Measurements from ENCODE around the gene CCDC136.

CCDC136 gene

DNA sequence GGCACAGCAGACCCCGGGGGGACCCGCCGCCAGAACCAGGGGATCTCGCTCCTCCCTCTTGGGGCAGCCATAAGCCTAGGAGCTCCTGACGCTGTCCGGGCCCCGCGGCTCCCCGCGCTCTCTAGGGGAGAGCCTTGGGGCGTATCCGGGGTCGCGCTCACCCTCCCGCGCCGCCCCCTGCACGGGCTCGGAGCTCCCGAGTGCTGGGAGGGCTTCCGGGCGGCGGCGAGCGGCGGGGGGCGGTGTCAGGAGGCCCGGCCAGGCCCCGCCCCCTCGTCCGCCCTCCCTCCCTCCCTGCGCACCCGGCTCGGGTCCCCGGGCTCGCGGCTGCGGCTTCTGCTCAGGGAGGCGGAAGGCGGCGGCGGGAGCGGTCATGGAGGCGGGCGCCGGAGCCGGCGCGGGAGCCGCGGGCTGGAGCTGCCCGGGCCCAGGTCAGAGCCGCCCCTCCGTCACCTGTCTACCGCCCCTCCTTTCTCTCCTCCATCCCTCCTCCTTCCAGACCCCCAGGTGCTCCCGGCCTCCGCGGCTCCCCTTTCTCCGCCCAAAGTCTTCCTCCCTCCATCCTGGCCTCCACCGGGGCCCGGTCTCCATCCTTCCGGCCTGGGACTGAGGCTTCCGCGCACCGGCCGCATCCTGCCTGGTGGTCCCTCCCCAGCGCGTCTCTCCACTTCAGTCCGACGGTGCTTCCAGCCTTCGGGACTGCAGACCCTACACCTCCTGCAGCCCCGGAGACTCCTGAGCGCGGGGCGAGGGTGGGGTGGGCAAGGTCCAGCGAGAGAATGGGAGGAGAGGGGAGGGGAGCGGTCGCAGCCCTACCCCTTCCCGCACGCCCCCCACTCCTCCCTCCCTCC, at the start of gene CCDC136:
TSS of gene CCDC136 (plus strand) at position 848 of the 851 bp plus-strand sequence. CDS start 444 bp downstream, outside the sequence.
- DNase-seq = peak; percentile 46

DNA sequence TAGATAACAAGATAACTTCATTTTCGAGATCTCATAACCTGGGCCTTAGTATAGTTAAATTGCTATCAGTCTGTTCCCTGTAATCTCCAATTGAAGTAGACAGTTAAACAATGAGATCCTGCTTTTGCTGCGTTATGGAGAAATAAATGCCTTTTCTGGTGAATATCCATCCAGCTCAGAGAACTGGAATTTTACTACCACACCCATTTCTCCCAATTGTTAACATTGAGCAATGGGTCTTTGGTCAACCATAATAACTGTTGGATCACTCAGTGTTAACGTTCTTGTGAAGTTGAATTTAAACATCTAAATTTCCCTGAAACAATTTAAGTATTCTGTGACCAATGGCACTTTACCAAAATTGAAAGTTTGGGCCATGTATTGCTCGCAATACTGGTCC, 49.6 kb upstream of the CCDC136 start:
- no peak for DNase-seq

DNA sequence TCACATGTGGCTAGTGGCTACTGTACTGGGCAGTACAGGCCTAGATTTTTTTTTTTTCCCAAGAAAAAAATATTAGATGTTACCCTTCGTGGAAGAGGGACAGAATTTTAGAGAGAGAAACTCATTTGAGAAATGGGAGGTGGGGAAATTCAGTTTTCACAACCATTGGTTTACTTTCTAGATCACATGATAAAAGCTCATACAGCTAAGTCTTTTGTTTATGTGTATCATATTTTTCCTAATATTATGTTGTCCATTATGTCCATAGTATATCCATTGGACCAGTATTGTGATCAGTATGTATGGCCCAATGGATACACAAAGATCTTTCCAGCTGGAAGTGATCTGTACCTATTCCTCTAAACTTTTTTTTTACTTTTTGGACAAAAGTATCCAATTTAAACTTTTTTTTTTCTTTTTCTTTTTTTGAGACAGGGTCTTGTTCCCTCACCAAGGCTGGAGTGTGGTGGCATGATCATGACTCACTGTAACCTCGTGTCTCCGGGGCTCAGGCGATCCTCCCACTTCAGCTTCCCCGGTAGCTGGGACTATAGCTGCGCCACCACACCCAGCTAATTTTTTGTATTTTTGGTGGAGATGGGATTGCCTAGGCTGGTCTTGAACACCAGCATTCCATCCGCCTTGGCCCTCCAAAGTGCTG, 48.5 kb upstream of the CCDC136 start:
- DNase-seq = no peak

DNA sequence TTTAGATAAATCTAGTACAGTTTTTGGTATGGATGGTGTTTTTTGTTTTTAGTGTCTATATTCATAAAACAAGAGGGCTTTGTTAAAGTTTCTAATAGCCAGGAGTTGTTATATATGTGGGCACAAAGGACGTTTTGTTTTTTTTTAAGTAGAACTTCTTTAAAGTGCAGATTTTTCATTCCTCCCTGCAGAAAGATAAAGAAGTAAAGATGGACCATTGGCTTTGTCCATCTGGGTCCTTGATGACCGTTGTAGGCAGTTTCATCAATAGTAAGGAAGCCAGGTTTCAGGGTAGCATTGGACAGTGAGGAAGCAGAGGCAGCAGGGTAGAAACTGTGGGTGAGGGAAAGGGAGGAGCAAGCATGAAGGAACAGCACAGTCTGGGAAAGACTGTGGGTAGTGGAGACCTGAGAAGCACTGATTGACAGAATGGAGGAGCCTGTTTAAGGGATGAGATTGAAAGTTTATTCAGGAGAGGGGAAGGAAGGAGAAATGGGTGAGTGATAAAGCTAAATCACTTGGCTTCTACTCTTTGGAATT, 47.3 kb upstream of the CCDC136 start:
- DNase-seq = no peak

DNA sequence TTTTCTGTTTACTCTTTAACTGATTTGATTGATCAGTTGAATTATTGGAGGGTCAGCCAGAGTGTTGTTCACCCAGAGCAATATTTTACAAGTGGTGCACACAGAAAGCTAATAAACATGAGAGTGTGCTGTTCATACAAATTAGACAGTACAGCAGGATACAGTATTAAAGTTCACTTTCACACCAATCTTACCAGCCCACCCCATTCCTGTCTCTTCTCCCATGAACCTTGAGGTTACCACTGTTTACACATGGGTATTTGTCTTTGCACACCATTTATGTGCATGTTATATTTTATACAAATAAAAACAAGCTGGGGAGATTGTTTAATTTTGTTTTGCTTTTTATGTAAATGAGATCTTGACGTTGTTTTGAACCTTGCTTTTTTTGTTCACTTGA, 46.1 kb upstream of the CCDC136 start:
- DNase-seq = no peak

DNA sequence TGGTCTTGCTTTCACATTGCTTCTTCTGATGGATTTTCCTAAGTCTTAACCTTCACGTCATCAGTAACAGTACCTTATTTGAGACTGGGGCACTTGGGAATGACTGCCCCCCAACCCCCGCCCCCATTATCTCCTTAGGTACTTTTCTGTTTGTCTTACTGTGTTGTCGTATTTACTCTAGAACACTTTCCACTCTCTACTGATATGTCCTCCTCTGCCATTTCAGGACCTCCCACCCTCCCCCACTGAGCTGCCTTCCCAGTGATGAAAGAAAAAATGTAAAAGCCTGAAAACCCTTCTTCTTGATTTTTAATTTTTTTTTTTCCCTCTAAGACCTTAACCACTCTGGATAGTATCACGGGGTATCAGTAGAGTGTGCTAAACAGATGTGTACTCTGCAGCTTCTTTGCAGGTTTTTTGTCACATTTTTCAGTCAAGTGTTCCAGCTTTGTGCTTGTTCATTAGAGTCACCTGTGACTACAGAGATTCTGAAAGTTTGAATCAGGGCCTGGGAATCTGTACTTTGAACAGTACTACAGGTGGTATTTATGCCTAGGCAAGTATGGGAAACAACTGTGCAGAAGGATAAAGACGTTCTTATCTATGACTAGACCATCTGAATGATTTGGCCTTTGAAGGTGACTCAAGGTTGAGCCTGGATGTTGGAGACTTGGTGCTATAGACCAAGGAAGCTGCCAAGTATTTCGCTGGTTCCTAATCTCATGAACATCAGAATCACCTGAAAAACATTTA, 44.3 kb upstream of the CCDC136 start:
- DNase-seq = no peak

DNA sequence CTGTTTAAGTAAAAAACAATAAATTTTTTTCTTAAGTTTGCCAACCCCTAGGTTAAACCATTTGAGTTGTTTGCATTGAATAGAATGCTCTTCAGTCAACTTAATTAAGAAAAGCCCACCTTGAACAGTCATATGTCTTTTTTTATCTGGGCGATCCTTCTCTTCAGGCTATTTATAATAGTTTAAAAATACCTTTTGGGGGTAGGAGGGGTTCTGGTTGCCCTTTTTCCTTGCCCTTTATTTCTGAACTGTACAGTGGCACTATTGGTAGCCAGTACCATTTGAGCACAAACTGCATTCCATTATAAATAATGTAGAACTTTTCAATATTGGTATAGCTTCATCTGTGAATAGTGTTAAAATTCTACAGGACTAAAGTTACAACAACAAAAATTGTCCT, 39.5 kb upstream of the CCDC136 start:
- no peak for DNase-seq

DNA sequence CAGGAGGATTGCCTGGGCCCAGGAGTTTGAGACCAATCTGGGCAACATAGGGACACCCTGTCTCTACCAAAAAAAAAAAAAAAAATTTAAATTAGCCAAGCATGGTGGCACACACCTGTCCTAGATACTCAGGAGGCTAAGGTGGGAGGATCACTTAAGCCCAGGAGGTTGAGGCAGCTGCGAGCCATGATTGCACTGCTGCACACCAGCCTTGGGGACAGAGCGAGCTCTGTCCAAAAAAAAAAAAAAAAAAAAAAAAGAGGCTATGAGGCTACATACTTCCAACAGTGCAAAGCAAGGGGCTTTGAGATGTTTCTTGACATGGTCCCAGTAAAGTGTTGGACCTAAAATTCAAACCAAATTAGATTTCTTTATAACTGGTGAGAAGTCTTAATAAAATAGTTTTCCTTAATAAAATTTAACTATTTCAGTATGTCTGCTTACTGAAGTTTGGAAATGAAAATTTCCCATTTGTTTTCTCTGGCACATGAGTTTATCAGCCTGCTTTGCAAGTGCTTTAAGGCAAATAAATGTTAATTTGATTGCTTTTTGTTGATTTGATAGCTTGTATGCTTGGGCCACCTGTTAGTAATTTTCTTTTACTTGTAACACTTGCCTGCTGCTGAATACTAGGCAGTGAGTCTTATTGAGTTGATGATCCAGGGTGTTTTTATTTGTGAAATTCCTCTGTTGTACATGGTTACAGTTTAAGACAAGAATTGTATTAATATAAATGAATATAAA, 36.5 kb upstream of the CCDC136 start:
- peak; percentile 72 for DNase-seq

DNA sequence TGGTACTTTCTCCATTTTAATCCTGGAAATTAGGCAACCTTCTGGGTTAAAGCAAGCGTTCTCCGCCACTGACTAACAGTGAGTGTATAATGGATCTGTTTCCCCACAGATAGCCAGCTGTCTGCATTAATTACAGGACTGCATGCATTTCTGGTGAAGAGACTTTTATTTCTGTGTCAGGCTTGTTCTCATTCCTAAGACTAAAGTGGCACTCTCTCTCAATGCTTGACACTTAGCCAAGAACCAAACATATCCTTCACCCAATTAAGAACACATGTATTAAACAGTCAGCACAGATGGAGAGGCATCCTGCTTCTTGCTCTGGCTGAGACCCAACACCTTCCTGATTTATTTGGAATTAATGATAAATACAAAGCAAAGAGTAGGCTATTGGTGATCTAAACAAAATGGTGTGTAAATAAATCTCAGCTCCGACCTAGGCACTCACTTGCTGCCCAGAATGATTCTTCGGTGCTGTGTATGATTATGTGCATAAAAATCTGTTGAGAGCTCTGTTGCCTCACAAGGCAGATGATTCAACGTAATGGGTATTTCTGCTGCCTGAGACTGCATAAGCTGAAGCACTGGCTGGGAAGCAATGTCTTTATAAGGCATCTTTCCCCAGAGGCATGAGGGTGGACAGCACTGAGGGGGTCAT, 35.8 kb upstream of the CCDC136 start:
- peak; percentile 80 for DNase-seq

DNA sequence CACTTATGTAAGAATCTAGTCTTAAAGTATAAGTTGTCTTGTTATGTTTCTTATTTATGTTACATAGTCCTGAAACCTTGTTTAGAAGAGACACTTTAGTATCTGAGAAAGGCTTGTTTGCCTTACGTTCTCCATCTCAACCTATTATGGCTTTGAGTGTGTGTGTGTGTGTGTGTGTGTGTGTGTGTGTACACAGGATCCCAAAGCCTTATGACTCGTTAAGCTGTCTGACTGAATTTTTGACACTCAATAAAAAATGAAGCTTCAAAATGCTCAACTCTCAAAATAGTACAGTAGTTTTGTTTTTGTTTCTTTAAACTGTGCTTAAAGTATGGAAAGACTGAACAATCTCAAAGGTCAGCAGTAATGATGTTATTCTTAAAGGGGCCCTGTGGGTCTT, 34.6 kb upstream of the CCDC136 start:
- DNase-seq = no peak

DNA sequence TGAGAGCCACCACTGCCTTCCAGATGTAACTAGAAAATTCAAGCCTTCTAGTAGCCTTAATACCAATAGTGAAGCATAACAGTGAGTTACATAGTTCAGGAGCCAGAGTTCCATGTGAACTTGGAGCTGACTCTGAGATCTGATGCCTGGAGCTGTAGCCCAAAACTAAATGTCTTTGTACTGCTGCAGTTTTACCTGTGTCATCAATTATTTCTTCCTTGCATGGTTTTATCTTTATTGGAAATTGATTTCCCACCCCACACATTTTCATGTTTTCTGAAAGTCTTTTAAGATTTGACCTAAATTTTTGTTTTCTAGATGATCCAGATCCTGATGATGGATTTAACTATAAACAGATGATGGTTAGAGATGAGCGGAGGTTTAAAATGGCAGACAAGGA, 33.2 kb upstream of the CCDC136 start:
- DNase-seq = no peak

DNA sequence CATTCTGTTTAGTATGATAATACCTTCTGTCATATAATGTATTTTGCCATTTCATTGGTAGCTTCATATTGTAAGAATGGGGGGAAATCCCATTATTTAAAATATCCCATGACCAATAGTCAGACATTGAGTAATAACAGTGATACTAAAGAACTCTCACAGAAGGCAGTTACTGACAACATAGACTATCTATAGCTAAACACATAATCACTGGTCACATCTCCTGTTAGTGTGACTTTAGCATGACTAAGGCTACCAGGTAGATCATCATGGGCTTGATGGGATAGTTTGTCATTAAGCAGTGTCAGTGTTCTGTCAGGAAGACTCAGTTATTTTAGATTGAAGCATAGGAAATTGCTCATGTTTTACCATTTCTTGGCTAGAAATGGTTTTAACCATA, 32.5 kb upstream of the CCDC136 start:
- no peak for DNase-seq

DNA sequence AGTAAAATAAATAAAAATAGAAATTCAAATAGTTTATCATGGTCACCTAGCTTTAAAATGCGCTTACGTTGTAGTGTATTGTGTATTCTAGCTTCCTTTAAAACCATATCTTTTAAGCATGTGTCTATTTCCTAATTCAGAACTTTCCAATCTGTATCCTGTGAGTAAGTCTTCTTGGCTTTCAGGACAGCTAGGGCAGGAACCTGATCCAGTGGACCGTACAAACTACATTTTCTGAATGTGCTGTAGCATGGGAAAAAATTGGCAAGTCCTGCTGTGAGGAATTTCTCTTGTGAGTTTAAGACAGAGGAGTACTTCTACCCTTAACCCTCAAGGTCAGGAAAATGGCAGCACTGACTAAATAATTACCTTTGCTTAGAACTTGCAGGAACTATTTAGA, 28.2 kb upstream of the CCDC136 start:
- DNase-seq = no peak

DNA sequence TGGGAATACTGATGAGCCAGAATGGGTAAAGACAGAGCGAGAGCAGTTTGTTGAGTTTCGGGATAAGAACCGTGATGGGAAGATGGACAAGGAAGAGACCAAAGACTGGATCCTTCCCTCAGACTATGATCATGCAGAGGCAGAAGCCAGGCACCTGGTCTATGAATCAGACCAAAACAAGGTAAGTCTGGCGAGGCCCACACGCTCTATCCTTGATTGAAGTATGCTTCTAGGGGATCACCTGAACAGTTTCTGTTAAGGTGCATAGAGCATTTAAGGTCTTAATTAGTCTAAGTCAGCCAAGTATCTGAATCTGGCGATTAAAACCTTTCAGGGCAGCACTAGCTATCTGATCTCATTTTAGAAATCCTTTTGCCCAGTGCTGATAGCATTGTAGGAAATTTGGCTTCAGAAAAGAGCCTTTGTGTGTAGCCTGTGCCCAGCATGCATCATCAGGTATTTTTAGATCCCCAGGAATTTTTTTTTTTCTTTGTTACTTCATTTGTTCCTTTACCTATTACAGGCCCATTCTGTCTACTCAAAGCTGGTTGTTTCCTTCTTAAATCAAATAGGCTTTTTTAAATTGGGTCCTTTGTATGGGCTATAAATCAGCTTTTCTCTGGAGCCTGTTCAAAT, 24.2 kb upstream of the CCDC136 start:
- no peak for DNase-seq

DNA sequence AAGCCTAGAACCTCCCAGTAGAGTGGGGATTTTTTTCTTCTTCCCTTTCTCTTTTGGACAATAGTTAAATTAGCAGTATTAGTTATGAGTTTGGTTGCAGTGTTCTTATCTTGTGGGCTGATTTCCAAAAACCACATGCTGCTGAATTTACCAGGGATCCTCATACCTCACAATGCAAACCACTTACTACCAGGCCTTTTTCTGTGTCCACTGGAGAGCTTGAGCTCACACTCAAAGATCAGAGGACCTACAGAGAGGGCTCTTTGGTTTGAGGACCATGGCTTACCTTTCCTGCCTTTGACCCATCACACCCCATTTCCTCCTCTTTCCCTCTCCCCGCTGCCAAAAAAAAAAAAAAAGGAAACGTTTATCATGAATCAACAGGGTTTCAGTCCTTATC, 21.5 kb upstream of the CCDC136 start:
- no peak for DNase-seq

DNA sequence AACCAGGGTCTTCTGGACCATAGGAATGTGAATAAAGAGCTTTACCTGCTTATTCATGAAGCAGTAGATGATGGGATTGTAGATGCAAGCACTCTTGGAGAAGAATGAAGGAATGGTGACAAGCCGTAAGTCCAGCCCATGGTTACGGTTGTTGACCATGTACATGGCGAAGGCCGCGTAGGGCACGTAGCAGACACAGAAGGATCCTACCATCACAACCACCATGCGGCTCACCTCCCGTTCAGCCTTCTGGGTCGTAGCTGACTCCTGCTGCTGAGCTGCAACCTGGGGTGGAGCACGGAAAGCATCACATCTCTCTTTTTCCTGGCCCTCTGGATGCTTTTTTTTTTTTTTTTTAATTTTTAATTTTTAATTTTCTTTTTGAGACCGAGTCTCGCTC, 18.2 kb upstream of the CCDC136 start:
- DNase-seq = no peak

DNA sequence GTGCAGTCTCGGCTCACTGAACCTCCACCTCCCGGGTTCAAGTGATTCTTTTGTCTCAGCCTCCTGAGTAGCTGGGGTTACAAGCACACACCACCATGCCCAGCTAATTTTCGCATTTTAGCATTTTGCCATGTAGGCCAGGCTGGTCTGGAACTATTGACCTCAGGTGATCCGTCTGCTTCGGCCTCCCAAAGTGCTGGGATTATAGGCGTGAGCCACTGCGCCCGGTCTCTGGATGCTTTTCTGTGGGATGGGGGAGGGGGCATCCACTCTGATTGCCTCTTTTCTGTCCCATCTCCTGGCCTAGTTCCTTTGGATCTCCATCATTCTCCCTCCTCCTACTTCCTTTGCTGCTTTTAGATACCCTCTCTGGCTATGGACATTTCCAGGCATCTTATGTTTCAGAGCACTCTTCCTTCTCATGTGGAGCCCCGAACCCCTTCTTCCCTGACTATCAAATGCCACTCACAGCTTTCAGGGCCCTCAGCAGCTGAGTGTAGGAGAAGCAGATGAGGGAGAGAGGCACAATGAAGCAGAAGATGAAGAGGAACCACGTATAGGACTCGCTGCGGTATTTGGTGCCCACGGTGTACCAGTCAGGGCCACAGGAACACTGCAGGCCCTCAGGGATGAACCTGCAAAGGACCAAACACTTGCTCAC, 17.6 kb upstream of the CCDC136 start:
- DNase-seq = no peak

DNA sequence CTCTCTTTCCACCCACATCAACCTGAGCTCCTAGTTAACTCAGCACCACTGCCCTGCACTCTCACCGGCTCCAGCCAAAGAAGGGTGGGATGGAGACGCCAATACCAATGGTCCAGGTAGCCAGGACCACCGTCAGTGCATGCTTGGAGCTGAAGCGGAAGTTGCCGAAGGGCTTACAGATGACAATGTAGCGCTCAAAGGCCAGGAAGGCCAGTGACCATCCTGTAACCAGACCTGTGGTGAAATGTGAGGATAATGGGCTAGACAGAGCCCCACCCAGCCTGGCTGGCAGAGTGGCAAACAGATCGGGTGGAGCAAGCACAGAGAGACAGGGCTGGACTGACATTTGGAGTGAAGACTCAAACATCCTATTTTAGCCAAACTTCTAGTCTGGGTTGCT, 16.8 kb upstream of the CCDC136 start:
- DNase-seq = no peak

DNA sequence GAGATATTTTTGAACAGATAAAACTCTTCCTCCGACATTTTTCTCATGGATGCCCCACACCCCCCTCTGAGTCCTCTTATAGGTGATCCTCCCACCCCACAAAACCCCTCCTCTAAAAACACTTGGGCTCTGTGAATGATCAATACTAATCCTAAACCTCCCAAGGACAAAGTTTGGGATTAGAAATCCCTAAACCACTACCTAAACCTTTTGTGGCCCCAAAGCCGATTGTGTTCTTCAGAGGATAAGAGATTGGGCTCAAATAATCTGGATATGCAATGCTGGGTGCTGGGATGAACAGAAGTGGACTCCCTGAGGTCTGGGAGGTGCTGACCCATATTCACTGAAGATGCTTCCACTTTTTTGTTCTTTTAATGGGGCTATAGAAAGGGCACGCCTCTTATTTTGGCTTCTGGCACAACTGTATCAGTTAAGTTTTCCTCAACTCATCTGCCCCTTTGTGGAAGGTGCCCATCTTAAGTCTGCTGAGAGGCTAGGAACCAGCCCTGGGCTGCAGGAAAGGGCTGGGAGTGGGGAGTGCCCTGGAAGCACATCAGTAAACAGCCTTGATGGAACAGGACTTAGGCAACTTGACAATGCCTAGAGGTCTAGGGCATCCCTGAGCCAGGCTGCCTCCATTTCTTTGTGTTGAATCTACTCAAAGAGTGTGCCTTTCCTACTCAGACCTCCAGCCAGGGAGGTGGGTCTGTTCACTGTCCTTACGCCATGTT, 15.9 kb upstream of the CCDC136 start, which contains the start of gene OPN1SW:
TSS of gene OPN1SW (minus strand) at position 51 of the 731 bp plus-strand sequence. CDS start at position 38, 13 bp downstream.
- no peak for DNase-seq
